GM18907 (cell line): Measurements from ENCODE around the gene XPNPEP3.
"Not testable (repeated sequence)": the region's sequence is repeated elsewhere in the genome, so short reads cannot be mapped to it uniquely, and the experiment has no call there.

ENCODE experiments used
- ATAC-seq: cut with Tn5 transposase; IDR thresholded peaks from one replicate; pipeline ENCODE4 v1.9.1; 2021; ENCODE audit warnings: mild to moderate bottlenecking, moderate library complexity; ENCODE audit not compliant: unreplicated experiment

XPNPEP3 gene

DNA sequence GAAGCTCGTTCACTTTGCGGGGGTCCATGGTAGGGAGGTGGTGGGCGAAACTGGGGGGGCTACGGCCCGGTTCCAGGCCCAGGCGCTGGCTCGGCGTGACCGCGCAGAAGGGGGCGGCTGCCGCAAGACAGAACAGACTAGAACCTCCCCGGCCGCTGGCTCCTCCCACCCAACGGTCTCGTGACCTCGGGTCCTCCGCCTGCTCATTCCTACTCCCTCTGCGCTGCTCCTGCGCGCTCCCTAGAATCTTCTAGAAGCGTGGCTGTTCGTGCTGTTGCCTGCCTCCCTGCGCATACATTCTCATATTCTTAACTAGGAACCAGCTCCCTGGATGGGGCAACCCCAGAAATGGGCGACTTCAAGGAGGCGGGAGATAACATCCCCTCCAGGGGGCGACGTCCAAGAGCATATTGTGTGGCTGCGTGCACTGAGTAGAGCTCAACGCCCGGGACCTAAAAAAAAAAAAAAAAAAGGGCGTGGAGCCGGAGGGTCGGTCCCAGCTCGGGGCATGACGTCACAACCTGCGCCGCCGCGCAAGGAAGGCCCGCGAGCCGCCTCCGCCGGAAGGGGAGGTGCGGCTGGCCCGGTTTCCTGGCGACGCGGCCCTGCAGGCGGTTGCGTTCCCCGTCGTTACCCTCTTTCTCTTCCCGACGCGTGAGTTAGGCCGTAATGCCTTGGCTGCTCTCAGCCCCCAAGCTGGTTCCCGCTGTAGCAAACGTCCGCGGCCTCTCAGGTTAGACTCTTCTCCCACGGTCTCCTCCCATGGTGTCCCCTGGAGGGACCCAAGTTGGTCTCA, at the start of gene XPNPEP3, which contains the start of gene ST13:
Gene XPNPEP3, plus strand, starts transcription at position 636 of the 796 bp plus-strand sequence. Its CDS starts 34 bp downstream, at position 670.
Gene ST13, minus strand, starts transcription at position 127 of the 796 bp plus-strand sequence. Its CDS starts 99 bp downstream, at position 28.
- peak; percentile 90 for ATAC-seq

DNA sequence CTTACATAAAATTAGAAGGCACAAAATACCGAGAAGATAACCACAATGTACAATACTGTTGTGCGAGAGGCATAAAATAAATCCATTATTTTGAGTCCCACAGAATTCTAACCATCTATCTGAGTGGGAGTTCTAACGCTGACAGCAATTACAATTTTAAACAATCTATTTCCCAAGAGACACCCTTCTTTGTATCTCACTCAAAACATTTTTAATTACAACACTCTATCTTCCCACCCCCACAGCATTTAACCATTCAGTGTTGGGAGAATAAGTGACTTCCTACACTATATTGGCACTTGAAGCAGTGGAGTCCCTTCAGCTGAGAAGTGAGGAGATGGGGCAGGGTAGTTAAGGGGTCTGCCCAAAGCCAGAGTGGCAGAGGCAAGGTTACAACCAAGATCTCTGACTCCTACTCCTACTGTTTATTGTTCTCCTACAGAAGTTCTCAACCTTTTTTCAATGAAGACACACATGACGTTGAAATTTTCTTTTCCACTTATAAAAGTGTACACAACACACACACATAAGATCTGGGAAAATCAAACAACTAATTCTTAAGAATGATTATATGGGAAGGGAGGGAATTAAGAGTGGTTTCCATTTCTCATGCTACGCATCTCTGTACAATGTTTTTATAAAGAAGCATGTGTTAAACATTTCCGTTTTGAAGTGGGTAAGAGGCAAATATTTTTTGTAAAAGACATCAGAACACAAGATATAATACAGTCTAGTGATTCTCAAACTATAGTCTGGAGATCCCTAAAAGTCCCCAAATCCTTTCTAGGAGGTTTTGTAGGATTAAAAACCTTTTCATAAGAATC, 48.7 kb upstream of the XPNPEP3 start:
- no peak for ATAC-seq

DNA sequence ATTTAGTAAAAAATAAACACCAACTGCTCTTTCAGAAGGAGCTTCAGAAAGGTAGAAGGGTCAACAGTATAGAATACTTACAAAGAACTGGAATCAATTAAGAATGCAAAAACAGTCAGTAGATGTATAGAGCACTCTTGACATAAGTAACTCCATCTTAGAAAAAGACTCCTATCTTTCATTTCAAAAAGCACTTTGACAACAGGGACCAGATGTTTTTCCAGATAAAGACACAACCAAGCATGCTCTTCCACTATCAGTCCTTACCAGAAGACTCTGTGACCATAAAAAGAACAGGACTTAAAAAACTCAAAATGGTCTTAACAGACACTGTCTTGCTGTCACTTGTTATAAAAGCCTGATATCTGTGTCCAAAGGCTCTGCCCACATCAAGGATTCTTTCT, 43.0 kb upstream of the XPNPEP3 start:
- no peak for ATAC-seq

DNA sequence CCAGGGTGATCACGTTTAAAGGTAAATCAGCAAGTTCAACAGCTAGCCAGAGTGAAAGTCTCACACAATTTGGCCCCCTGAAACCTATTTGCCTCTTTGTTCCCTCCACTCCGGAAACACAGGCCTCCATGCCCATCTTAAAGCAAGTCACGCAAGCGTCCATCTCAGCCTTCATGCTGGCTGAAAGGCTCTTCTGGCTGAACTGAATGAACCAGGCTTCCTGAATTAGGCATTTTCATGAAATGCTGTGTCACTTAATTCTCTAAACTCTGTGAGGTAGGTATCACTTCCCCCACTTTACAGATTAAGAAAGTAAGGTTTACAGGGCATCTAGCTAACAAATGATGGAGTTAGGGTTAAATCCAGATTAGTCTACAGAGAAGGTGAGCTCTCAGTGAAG, 39.2 kb upstream of the XPNPEP3 start:
- ATAC-seq: no peak

DNA sequence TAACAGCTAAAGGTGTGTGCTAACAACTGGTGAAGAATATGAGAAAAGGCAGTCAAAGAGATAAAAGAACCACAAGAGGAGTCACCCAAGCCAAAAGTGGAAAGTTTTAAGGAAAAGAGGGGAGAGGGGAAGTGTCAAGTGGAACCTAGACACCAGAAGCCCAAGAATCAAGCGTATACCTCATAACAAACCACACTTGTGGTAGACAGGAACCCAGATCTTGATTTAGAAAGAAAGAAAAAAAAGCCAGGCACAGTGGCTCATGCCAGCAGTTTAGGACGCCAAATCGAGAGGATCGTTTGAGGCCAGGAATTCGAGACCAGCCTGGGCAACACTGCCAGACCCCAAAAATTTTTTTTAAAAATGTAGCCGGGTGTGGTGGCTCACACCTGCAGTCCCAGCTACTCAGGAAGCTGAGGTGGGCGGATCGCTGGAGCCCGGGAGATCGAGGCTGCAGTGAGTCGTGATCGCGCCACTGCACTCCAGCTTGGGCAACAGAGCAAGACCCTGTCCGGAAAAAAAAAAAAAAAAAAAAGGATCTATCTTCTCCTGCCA, 38.7 kb upstream of the XPNPEP3 start:
- no peak for ATAC-seq

DNA sequence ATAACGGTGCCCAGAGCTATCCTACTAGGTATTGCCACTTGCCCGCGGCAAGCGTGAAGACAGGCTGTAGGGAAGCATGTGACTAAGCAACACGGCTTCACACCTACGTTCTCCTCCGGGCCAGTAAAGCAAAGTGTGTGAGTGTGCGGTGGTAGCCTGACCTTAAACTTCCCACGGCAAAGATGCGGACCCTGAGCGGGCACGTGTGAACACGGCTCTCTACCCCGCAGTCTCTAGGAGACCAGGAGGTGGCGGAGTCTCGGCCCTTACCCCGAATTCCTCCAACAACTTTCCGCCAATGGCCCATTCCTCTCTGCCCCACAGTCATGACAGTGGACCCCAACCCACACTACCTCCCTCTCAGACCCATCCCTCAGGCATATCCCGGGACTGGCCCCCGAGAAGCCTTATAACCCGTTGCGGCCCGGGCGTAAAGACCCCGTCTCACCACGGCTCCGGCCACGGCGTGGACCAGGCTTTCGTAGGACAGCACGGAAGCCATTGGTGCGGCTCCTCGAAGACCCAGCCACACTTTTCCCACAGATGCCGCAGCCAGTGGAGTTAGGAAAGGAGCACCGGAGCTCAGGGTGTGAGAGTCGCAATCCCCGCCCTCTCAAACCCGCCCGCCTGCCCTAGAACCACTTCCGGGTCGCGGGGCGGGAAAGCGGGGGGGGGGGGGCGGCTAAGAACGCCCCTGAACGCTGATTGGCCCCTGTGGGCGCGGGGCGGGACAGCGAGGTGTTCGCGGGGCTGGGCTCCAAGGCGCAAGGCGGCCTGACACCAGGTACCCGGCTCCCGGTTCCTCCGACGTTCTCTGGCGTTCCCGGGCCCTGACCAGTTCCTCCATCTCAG, 38.0 kb upstream of the XPNPEP3 start, which contains the start of gene SLC25A17:
Gene SLC25A17, minus strand, starts transcription at position 600 of the 852 bp plus-strand sequence. Its CDS starts 98 bp downstream, at position 502.
- peak; percentile 73 for ATAC-seq

DNA sequence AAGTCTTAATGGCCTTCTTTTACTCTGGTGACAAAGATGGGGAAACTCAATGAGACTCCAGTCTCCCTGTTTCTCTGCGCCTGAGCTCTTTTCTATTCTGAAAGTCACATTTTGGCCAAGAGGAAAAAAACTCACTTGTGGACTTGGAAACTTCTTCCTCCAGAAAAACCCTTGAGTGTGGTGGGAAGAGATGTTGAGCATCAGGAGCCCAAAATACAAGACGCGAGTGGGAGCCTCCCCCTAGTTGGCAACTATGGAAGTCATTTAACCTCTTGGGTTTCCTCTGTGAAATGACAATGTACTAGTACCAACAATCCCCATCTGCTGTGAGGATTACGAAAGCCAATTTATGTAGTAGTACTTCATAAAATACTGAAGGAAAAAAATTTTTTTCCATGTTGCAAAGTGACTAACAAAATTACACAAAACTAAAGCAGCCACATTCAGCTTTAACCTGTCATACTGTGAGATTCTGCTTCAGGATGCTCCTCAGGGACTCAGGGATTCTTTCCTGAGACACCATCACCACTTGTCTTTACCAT, 37.3 kb upstream of the XPNPEP3 start:
- no peak for ATAC-seq

DNA sequence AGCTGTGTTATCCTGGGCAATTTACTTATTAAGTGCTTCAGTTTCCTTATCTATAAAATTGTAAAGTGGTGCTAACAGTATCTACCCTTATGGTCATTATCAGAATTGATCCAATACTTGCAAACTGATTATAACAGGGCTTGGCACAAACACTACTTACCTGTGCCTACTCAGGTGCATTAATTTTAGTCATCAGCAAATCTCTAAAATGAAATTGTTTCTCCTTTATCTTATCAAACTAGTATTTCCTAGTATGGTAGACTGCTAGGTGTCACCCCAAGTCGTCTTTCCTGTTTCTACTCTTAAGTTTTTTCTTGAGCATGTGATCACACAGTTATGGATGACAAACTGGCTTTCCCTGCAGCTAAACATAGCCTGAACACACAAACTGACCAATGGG, 33.5 kb upstream of the XPNPEP3 start:
- ATAC-seq: no peak

DNA sequence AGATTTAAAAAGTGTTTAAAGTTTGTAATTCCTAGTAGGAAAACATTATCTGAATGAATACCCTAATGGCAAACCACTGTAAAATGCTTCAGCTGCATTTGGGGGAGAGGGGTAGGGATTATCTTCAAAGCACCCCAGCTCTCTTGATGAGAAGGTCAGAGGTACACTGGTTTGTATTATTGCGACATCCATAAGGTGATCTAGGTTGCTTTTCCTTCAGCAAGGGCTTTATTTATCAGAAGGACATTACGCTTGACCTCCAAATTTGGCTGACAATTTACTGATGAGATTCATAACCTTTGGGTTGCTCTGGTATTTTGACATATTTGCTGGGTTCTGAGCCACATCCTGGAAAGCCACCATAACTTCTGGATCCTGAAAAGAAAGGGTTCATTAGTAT, 30.7 kb upstream of the XPNPEP3 start:
- not testable (repeated sequence) for ATAC-seq

DNA sequence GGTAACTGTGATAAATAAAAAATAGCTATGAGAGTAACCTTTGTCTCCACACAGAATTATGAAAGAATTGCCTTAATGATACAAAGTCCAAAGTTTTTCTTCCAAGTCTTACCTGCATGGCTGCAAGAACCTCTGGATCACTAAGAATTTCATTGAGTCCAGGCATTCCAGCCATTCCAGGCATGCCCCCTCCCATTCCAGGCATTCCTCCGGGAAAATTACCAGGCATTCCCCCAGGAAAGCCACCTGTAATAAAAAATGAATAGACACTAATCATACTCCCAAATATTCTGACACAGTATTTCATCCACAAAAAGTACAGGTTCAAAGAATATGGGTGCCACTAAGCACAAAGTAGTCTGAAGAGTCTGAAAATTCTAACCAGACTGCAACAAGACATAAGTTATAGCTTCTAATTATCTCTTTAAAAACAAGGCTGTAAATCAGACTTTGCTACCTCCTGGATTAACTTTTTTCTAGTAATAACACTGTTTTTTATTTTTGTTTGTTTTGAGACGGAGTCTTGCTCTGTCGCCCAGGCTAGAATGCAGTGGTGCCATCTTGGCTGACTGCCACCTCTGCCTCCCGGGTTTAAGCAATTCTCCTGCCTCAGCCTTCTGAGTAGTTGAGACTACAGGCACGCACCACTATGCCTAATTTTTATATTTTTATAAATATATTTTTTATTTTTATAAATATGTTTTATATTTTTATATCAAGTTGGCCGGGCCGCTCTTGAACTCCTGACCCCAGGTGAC, 29.8 kb upstream of the XPNPEP3 start:
- ATAC-seq: no peak

DNA sequence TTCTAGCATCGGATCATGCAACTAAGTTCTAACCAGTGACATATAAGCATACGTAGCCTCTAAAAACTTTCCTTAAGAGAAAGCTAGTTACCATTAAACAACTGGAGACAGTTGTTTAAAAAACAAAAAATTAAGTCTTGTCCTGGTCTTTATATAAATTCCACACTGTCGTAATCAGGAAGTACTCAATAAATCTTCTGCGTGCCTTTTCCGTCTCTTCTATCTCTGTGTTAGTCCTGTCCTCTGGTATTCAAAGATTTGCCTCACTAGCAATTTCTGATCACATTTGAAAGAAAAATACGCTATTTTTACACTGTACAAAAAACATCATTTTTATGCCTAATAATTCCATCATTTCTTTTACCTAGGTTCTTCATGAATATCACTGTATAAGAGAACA, 27.8 kb upstream of the XPNPEP3 start:
- no peak for ATAC-seq

DNA sequence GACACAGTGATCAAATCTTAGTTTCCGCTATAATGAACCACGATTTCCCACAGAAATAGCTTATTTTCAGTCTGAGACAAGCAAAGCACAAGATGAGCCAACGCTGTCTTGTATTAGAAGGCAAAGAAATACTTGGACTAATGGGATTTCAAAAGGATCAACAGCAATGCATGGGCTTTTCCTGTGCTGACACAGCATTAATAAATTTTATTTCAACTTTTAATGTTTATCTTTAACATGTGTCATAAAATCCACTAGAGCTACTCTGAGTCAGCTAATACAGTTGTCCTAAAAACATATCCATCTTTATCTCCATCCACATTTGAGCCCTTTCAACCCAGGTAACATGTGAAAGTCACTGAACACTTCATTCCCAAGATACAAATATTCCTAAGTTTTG, 22.3 kb upstream of the XPNPEP3 start:
- ATAC-seq: no peak

DNA sequence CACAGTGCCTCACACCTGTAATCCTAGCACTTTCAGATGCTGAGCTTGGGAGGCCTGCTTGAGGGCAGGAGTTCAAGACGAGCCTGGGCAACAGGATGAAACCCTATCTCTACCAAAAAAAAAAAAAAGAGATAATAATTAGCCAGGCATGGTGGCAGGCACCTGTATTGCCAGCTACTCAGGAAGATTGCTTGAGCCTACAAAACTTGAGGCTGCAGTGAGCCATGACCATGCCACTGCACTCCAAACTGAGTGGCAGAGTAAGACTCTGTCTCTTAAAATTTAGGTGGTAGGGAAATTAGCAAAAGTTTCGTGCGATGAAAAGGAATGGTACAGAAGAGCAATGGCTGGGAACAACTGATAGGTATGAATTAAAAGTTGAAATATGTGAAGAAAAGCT, 18.5 kb upstream of the XPNPEP3 start:
- ATAC-seq: no peak

DNA sequence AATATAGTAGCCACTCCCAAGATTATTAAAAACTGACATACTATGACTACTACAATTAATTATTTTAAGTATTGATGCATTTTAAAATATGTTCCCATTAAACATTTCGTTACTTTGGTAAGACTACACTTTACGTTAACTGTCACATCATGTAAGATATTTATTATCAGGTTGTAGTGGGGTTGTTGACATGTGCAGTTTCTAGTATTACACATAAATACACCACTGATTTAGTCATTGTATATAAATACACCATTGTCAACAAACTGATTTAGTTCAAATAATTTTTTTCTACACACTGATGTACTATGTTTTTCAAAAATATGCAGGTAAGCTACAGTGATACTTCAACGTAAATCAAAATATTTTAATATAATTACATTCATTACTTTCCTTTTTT, 12.0 kb upstream of the XPNPEP3 start:
- ATAC-seq: no peak

DNA sequence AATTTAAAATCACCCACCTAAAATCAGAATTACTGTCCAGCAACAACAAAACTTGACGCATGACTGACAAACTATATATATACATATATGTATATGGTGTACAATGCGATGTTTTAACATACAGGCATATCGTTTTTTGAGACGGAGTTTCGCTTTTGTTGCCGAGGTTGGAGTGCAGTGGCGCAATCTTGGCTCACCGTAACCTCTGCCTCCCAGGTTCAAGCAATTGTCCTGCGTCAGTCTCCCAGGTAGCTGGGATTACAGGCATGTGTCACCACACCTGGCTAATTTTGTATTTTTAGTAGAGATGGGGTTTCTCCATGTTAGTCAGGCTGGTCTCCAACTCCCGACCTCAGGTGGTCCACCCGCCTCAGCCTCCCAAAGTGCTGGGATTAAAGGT, 11.1 kb upstream of the XPNPEP3 start:
- not testable (repeated sequence) for ATAC-seq

DNA sequence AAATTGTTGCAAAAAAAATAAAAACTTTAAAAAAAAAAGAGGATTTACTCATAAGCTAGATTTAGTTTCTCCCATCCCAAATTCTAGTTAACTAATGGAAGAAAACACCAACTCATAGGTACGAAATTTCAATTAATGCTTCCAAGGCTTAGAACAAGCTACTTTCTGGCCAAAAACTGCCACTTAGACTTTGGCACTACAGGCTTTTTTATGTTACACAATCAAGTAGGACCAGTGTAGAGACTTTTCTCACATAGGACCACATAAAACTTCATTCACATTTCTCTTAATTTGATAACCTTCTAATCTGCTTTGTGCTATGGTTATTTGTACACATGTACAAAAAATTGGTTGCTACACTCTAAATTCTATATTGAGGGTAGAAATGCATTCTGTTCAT, 3.6 kb upstream of the XPNPEP3 start:
- ATAC-seq: no peak

DNA sequence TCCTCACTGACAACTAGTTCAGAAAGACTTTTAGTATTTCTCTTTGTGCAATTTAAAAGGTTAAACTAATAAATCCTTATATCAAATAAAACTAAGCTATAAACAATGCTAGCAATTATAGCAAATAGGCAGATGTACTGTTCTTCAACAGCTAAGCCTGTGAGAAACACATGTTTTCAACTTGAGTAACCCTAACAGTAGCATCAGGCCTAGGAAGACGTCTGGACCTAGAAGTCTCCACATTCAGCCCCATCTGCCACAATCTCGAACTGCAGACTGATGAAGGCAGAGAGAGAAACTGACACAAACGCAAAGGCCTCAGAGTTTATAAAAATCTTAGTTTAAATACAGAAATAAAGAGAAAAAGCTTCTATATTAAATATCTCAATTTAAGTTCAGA, 3.0 kb upstream of the XPNPEP3 start:
- no peak for ATAC-seq

DNA sequence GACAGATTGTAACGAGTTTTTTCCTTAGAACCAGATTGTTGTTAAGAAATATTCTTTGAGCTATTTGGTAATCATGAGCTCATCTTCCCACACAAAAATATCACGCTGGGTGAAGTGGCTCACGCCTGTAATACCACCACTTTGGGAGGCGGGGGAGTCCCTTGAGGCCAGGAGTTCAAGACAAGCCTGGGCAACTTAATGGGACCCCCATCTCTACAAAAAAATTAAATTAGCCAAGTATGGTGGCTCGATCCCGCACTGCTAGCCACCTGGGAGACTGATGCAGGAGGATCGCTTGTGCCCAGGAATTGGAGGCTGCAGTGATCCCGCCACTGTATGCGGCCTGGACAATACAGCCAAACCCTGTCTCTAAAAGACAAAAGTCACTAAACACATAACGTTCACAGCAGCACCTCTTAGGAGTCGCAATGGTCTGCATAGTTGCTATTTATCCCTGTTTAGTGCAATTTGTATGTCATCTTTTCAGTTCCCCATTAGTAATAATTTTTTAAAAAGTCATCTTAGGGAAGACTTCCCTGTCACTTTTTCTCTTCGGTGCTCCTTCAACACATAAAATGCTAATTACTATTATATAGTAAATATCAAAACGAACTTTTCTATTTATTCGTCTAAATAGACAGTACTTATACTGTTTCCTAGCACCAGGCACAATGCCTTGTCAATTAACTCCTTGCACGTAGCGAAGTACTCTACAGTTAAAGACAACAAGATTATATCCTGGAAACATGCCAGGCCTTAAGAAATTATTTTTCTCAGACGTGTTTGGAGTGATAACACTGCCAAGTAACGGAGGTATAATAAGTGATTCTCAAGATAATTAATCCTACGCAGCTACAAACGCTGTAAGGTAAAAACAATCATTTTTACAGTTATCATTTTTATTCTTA, 1.6 kb upstream of the XPNPEP3 start:
- ATAC-seq: no peak
